Measurements from ENCODE around the gene PGA4. TPM values are rescaled to one million over a fixed set of nuclear protein-coding genes. Genes with fewer than 3 reads are reported as not detected.

The PGA4 gene
- total RNA-seq, 1 donor from 2014 or later: 7.0 TPM

DNA sequence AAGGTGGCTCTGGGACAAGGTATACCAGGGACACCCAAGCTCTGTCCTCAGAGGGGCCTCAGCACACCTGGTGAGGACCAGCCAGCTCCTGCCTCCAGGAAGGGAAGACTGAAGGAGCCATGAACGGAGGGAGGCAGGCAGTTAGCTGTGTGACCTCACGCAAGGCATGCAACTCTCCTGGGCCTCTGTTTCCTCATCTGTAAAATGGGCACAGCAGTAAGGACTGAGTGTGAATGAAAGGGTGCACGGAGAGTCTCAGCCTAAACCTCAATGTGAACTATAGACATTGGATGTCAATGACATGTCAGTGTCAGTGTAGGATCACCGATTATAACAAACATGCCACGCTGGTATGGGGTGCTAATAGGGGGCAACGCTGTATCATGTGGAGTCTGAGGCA is 37.2 kb downstream of the PGA4 start:
- Mint-ChIP-seq H3K9me3 (no peaks in the 10 kb centered on the region), H3K4me1 (ENCODE audit: unreplicated experiment) (no peaks in the 10 kb centered on the region), H3K4me3 (no peak overlapping the region), H3K27ac (no peak overlapping the region), H3K27me3 (no peaks in the 10 kb centered on the region), H3K36me3 (no peaks in the 10 kb centered on the region)
- DNase-seq (ENCODE audit: extremely low spot score, unreplicated experiment): no peak
- TF ChIP-seq, protein P1, sequence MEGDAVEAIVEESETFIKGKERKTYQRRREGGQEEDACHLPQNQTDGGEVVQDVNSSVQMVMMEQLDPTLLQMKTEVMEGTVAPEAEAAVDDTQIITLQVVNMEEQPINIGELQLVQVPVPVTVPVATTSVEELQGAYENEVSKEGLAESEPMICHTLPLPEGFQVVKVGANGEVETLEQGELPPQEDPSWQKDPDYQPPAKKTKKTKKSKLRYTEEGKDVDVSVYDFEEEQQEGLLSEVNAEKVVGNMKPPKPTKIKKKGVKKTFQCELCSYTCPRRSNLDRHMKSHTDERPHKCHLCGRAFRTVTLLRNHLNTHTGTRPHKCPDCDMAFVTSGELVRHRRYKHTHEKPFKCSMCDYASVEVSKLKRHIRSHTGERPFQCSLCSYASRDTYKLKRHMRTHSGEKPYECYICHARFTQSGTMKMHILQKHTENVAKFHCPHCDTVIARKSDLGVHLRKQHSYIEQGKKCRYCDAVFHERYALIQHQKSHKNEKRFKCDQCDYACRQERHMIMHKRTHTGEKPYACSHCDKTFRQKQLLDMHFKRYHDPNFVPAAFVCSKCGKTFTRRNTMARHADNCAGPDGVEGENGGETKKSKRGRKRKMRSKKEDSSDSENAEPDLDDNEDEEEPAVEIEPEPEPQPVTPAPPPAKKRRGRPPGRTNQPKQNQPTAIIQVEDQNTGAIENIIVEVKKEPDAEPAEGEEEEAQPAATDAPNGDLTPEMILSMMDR (conservative IDR thresholded peaks at IDR 0.05): no peak

DNA sequence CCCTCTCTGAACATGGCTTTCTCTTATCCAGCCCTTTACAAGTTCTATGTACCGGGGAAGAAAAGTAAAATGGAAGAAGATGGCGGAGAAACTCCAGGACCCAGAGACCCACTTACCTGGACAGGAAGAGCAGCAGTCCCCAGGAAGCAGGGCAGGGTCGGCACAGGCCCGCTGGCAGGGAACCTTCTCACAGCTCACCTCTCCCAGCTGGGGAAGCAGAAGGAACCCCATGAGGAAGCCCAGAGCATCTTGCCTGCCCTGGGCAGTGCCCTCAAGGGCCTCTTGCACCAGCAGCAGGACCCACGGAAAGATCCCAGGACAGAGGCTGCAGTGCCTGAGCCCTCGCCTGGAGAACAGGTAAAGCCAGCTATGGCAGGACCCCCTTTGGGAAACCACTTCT is 42.2 kb downstream of the PGA4 start:
- Mint-ChIP-seq H3K27ac (no peak overlapping the region), H3K27me3 (no peaks in the 10 kb centered on the region), H3K4me3 (no peak overlapping the region), H3K4me1 (ENCODE audit: unreplicated experiment) (no peaks in the 10 kb centered on the region), H3K36me3 (no peaks in the 10 kb centered on the region), H3K9me3 (no peaks in the 10 kb centered on the region)
- no peak for DNase-seq (ENCODE audit: extremely low spot score, unreplicated experiment)
- TF ChIP-seq, protein P1 (conservative IDR thresholded peaks at IDR 0.05): no peak

DNA sequence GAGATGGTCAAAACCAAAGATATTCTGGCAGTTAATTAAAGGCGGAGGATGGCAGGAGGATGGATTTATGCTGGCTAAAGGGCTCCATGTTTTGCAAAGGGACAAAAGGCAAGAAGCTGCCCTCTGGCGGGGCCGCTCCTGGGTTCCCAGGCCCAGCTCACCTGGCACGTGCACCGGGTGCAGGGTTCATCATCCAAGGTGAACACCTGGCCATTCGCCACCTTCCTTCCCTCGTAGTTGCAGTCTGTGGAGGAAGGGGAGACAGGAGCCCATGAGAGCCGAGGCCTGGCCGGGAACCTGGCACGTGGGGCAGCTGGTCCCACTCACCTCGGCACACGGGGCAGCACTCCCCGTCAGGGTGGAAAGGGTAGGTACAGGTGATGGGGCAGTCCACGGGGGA is 42.6 kb downstream of the PGA4 start:
- H3K27me3 Mint-ChIP-seq: no peaks in the 10 kb centered on the region
- H3K4me1 Mint-ChIP-seq (ENCODE audit: unreplicated experiment): no peaks in the 10 kb centered on the region
- TF ChIP-seq, protein P1 (conservative IDR thresholded peaks at IDR 0.05): no peak
- no peak overlapping the region for H3K27ac Mint-ChIP-seq
- no peaks in the 10 kb centered on the region for H3K36me3 Mint-ChIP-seq
- H3K9me3 Mint-ChIP-seq: no peaks in the 10 kb centered on the region
- DNase-seq (ENCODE audit: extremely low spot score, unreplicated experiment): no peak
- H3K4me3 Mint-ChIP-seq: no peak overlapping the region

DNA sequence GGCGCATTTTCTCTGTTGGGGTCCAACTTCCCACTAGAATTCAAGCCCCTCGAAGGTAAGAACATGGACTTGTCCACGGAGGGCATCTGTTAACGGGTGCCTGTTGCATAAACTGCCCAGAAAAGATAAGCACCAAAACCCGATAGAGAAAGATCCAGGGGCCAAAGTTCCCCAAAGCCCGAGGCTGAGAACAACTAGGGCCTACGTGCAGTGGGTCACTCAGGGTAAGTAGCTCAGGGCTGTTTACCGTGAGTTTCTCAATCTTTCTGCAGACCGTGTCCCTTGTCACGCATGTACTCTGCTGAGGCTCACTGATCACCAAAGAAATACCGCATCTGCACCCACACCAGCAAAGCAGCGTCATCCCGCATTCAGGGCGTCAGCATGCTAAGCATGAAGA is 43.2 kb downstream of the PGA4 start:
- Mint-ChIP-seq H3K4me1 (ENCODE audit: unreplicated experiment) (no peaks in the 10 kb centered on the region), H3K27me3 (no peaks in the 10 kb centered on the region), H3K4me3 (no peak overlapping the region), H3K27ac (no peak overlapping the region), H3K9me3 (no peaks in the 10 kb centered on the region), H3K36me3 (no peaks in the 10 kb centered on the region)
- TF ChIP-seq, protein P1 (conservative IDR thresholded peaks at IDR 0.05): no peak
- DNase-seq (ENCODE audit: extremely low spot score, unreplicated experiment): no peak

DNA sequence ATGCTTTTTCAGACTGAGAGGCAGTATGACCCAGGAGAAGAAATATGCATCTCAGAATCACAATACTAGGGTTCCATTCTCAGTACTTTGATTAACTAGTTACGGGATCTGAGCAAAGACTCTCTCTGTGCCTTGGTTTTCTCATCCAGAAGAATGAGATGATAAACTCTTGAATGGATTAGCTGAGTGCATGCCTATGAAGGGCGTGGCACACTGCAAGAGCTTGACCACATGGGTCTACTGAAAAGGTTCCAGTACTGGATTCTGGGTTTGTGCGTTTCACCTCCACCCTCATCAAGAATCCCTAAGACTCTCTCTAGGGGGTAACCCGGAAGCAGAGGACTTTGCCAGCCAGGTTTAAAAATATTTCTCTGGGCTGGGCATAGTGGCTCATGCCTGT is 44.5 kb downstream of the PGA4 start:
- no peak overlapping the region for H3K4me3 Mint-ChIP-seq
- DNase-seq (ENCODE audit: extremely low spot score, unreplicated experiment): no peak
- H3K9me3 Mint-ChIP-seq: no peaks in the 10 kb centered on the region
- no peaks in the 10 kb centered on the region for H3K4me1 Mint-ChIP-seq (ENCODE audit: unreplicated experiment)
- no peaks in the 10 kb centered on the region for H3K36me3 Mint-ChIP-seq
- H3K27me3 Mint-ChIP-seq: no peaks in the 10 kb centered on the region
- H3K27ac Mint-ChIP-seq: no peak overlapping the region
- TF ChIP-seq, protein P1 (conservative IDR thresholded peaks at IDR 0.05): no peak

DNA sequence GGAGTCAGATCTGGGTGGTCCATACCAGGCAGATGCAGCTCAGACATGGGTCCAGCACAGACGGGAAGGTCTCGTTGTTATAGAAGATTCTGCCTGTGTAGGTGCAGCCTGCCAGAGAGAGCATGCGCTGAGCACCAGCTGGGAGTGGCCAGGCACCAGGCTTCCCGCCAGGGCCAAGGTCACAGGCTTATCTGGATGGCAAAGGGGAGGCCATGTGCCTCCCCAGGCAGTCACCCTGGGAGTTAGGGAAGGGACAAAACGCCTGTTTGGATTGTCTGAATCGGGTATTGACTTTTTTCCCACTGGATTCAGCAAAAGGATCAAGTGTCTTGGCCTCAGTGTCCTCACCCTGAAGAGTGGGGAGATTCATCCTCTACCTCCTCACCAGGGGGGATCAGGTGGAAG is 45.3 kb downstream of the PGA4 start:
- Mint-ChIP-seq H3K36me3 (no peaks in the 10 kb centered on the region), H3K9me3 (no peaks in the 10 kb centered on the region)
- DNase-seq (ENCODE audit: extremely low spot score, unreplicated experiment): no peak

More for the DNA sequence above, 45.3 kb downstream of the PGA4 start:
- no peak overlapping the region for H3K4me3 Mint-ChIP-seq
- H3K27ac Mint-ChIP-seq: no peak overlapping the region
- no peaks in the 10 kb centered on the region for H3K4me1 Mint-ChIP-seq (ENCODE audit: unreplicated experiment)
- no peaks in the 10 kb centered on the region for H3K27me3 Mint-ChIP-seq
- TF ChIP-seq, protein P1 (conservative IDR thresholded peaks at IDR 0.05): no peak

Data from type B pancreatic cell (in vitro differentiated cells).